K562 (cell line): ENCODE results near the gene SMC3. TPM values are rescaled to one million over a fixed set of nuclear protein-coding genes. Genes with fewer than 3 reads are reported as not detected.

Source experiments
- ATAC-seq: fragments of 200-7000 bp; cut with Tn5 transposase; 3 replicates; pipeline ENCODE4 v1.9.1; 2020; ENCODE audit warnings: moderate library complexity
- BruUV-seq: library from RNA; stranded (reverse); fragments of 400-500 nt; replicated peaks from 2 replicates; lab custom pipeline; 2021; lab: Mats Ljungman, UMichigan
- CTCF ChIA-PET: fragments of 300-600 bp; formaldehyde crosslinking; extraction: SDS; loops from one replicate; lab custom pipeline; 2021; ENCODE audit warnings: low intra/inter-chr PET ratio; lab: Yijun Ruan, JAX
- POLR2A ChIA-PET: fragments of 300-600, 350-650 bp; sonication (Branson Sonifier 250); formaldehyde crosslinking; extraction: SDS; loops from one replicate; lab custom pipeline; 2021; ENCODE audit warnings: antibody characterized with exemption, inconsistent platforms; lab: Yijun Ruan, JAX
- DNase-seq, 4 experiments: peaks; one replicate each; pipeline versions ENCODE4 v3.0.0 to v3.0.0-alpha.2; 2011 to 2018; ENCODE audit warnings: low spot score in 3 of 4, mixed read lengths in 3 of 4; ENCODE audit errors: extremely low read depth in 1 of 4
- FAIRE-seq: peaks from 2 replicates; lab custom pipeline; 2011; peaks lifted over from hg19 to GRCh38; lab: Jason Lieb, UNC
- H2AFZ ChIP-seq: 2 replicates; pipeline ENCODE4 v1.6.0; 2011; ENCODE audit warnings: low read depth, low read length, control low read depth, inconsistent platforms
- H3K27ac ChIP-seq: fragments of 200-600 bp; 3 replicates; pipeline ENCODE4 v1.8.0; 2011; ENCODE audit warnings: low read depth, mild to moderate bottlenecking, control low read depth, inconsistent platforms, low read length, moderate library complexity, mixed read lengths; ENCODE audit errors: extremely low read depth
- H3K27me3 ChIP-seq, 2 experiments: fragments of 300-600 bp in 1 of 2; 2 replicates in 1 of 2; 3 replicates in 1 of 2; pipeline versions ENCODE4 v1.6.0 to v1.8.0; 2011; ENCODE audit warnings: inconsistent platforms in 2 of 2, low read length in 2 of 2, mild to moderate bottlenecking in 1 of 2, mixed read lengths in 1 of 2, moderate library complexity in 1 of 2; ENCODE audit not compliant: control insufficient read depth in 2 of 2, insufficient read depth in 2 of 2
- H3K36me3 ChIP-seq: fragments of 300-600 bp; 3 replicates; pipeline ENCODE4 v1.8.0; 2011; ENCODE audit warnings: mild to moderate bottlenecking, low read length, inconsistent platforms; ENCODE audit not compliant: control insufficient read depth, insufficient read depth
- H3K4me1 ChIP-seq, 2 experiments: fragments of 200-600 bp in 1 of 2; replicated peaks in 1 of 2; 2 replicates in 1 of 2; 3 replicates in 1 of 2; pipeline versions ENCODE4 v1.5.1 to v1.8.0; 2011; ENCODE audit warnings: inconsistent platforms in 2 of 2, low read length in 2 of 2, mild to moderate bottlenecking in 1 of 2, mixed read lengths in 1 of 2, moderate library complexity in 1 of 2; ENCODE audit not compliant: control insufficient read depth in 2 of 2, insufficient read depth in 2 of 2
- H3K4me2 ChIP-seq: 2 replicates; pipeline ENCODE4 v1.6.1; 2011; ENCODE audit warnings: low read length, control low read depth, inconsistent platforms, mixed read lengths; ENCODE audit not compliant: insufficient read depth
- H3K4me3 ChIP-seq: fragments of 200-600 bp; sonication (generic), shearing (Covaris generic); 2 replicates; pipeline ENCODE4 v1.5.1; 2016; ENCODE audit warnings: control low read depth, inconsistent platforms
- H3K79me2 ChIP-seq: fragments of 200-600 bp; 3 replicates; pipeline ENCODE4 v1.8.0; 2011; ENCODE audit warnings: low read length, inconsistent platforms; ENCODE audit not compliant: control insufficient read depth, insufficient read depth
- H3K9ac ChIP-seq, 2 experiments: 2 replicates each; pipeline versions ENCODE4 v1.6.0 to v1.6.1; 2011; ENCODE audit warnings: low read depth in 2 of 2, low read length in 2 of 2, control low read depth in 1 of 2, inconsistent platforms in 1 of 2, mild to moderate bottlenecking in 1 of 2, mixed read lengths in 1 of 2; ENCODE audit not compliant: insufficient read depth in 1 of 2
- H3K9me1 ChIP-seq: one replicate; pipeline ENCODE4 v1.6.0; 2011; ENCODE audit warnings: inconsistent platforms, mild to moderate bottlenecking, low read length, moderate library complexity; ENCODE audit not compliant: control insufficient read depth, insufficient read depth
- H3K9me3 ChIP-seq: replicated peaks from 2 replicates; pipeline ENCODE4 v1.5.1; 2011; ENCODE audit warnings: low read depth, low read length, inconsistent platforms; ENCODE audit not compliant: control insufficient read depth, insufficient read depth
- H4K20me1 ChIP-seq: replicated peaks from 2 replicates; pipeline ENCODE4 v1.6.1; 2011; ENCODE audit warnings: low read length, inconsistent platforms, mixed read lengths; ENCODE audit not compliant: control insufficient read depth, insufficient read depth
- DEAF1 ChIP-seq: fragments of 450-650 bp; formaldehyde crosslinking; IDR thresholded peaks from 2 replicates; pipeline ENCODE4 v1.4.0; 2020; ENCODE audit warnings: mild to moderate bottlenecking, moderate library complexity
- RAD21 ChIP-seq, 2 experiments: fragments of 250-450 bp in 1 of 2; fragments of 450-650 bp in 1 of 2; sonication (Bioruptor Pico) in 1 of 2; formaldehyde crosslinking in 1 of 2; IDR thresholded peaks in 1 of 2; conservative IDR thresholded peaks in 1 of 2; 2 replicates each; pipeline versions ENCODE4 v1.4.0 to v1.8.0; 2020 to 2022; ENCODE audit warnings: mild to moderate bottlenecking in 2 of 2, moderate library complexity in 1 of 2
- REST ChIP-seq, 2 experiments: fragments of 450-650 bp; formaldehyde crosslinking in 1 of 2; IDR thresholded peaks; 2 replicates each; pipeline versions ENCODE4 v1.4.0 to v1.6.1; 2014 to 2020; ENCODE audit warnings: mild to moderate bottlenecking in 2 of 2, borderline replicate concordance in 1 of 2, low read depth in 1 of 2
- SMC3 ChIP-seq: conservative IDR thresholded peaks from 2 replicates; pipeline ENCODE4 v1.6.1; 2011; ENCODE audit warnings: low read depth, low read length, improper control_type of control experiment; ENCODE audit not compliant: insufficient read depth
- ZNF133 ChIP-seq: fragments of 250-450 bp; sonication (Bioruptor Pico); IDR thresholded peaks from 2 replicates; pipeline ENCODE4 v1.4.0; 2020; ENCODE audit warnings: mild to moderate bottlenecking
- WGBS: fragments of 100-300 bp; shearing (Covaris generic); methylation state at CpG from one replicate; pipeline ENCODE4 v1.1.6; 2016; ENCODE audit warnings: low coverage, mixed read lengths; ENCODE audit not compliant: insufficient coverage; ENCODE audit errors: missing lambda C conversion rate; 5-methylcytosine and 5-hydroxymethylcytosine counted together
- in situ Hi-C: fragments of 300-500 bp; cut with MboI; formaldehyde crosslinking; loops from 4 replicates; pipeline ENCODE4 v1.15.0; 2018; ENCODE audit warnings: inconsistent platforms, mixed read lengths
- intact Hi-C: fragments of 100-400 bp; cut with micrococcal nuclease; formaldehyde crosslinking; loops from 2 replicates; pipeline ENCODE4 v1.14.2; 2022
- polyA plus RNA-seq, 8 experiments: library from polyadenylated mRNA; depleted of rRNA in 4 of 8; stranded (reverse) in 5 of 8; unstranded in 3 of 8; fragments of >200 nt; fragmentation: Nextera tagmentation in 2 of 8; fragmentation: Illumina TruSeq in 1 of 8; extraction: Ambion mirVana in 2 of 8; extraction: Trizol in 1 of 8; gene quantifications; 2 replicates each; pipeline versions ENCODE4 v1.2.1 to v1.2.3, GENCODE V29; 2011 to 2014; ENCODE audit warnings: inconsistent platforms in 1 of 8, missing spikeins in 1 of 8
- total RNA-seq, 7 experiments: library from RNA; depleted of rRNA in 6 of 7; stranded (reverse); fragments of >200 nt in 6 of 7; fragmentation: Illumina TruSeq in 2 of 7; extraction: Trizol in 2 of 7; gene quantifications; 2 replicates each; pipeline versions ENCODE4 v1.2.1 to v1.2.3, GENCODE V29; 2011 to 2021; ENCODE audit warnings: low replicate concordance in 1 of 7

SMC3 gene
- total and polyA plus RNA-seq, 9 of the 15 experiments (the other 6 are each of a cell fraction or from before 2014, with no cell fraction given) = 21.3 to 62.6 (median 39.3) TPM

GRCh38 chr10:110547139-110547761 is 20.2 kb upstream of the SMC3 start:
- no peak overlapping the region for H2AFZ ChIP-seq
- TF ChIP-seq RAD21 (CRISPR knock-in tag; conservative IDR thresholded peaks at IDR 0.05 in 1 of 2, IDR thresholded peaks at IDR 0.05 in 1 of 2) (peak; percentile 70 to 82), DEAF1 (peak; percentile 49; the same call in 1 of the 2 replicates), SMC3 (peak; percentile 56), ZNF133 (CRISPR knock-in tag) (no peak), REST (IDR thresholded peaks at IDR 0.05; ENCODE audit: borderline replicate concordance) (peak; percentile 68), REST (CRISPR knock-in tag; IDR thresholded peaks at IDR 0.05; ENCODE audit: low read depth) (no peak)

More at GRCh38 chr10:110547139-110547761, 20.2 kb upstream of the SMC3 start:
- ChIA-PET CTCF (interaction anchor here (0.6 to 1.8 kb wide), 5 partner anchors 9 to 240 kb away, joined by 3 to 10 read pairs (median 3); no protein-coding TSS in a partner anchor), POLR2A (interaction anchor here (0.9 kb wide), 1 partner anchor 194 kb away, joined by 6 read pairs; no protein-coding TSS in a partner anchor)
- no peak overlapping the region for H3K4me2 ChIP-seq
- BruUV-seq = no TSS peak
- no peak overlapping the region for H3K9ac ChIP-seq
- no peaks in the 10 kb centered on the region; a peak in 2 of 5 replicates for H3K27me3 ChIP-seq
- H4K20me1 ChIP-seq = no peaks in the 10 kb centered on the region
- H3K79me2 ChIP-seq = no peaks in the 10 kb centered on the region
- H3K9me3 ChIP-seq = no peaks in the 10 kb centered on the region
- in situ Hi-C loops = loop anchor here (25.0 kb wide), 1 partner anchor 410 kb away; no protein-coding TSS in a partner anchor
- ATAC-seq (peak; percentile 75), FAIRE-seq (peak; percentile 96), DNase-seq (peak; percentile 54 to 57 (median 55))
- WGBS = 0% methylated on average over 8 of the region's 8 CpGs
- no peak overlapping the region for H3K4me3 ChIP-seq
- intact Hi-C loops = loop anchor here (1.0 kb wide), 2 partner anchors 193 to 236 kb away; no protein-coding TSS in a partner anchor
- no peaks in the 10 kb centered on the region for H3K9me1 ChIP-seq
- H3K36me3 ChIP-seq = no peaks in the 10 kb centered on the region
- H3K4me1 ChIP-seq = no peaks in the 10 kb centered on the region
- no peak overlapping the region for H3K27ac ChIP-seq
